ENCODE measurements around the gene SLC16A6. TPM values are rescaled to one million over a fixed set of nuclear protein-coding genes. Genes with fewer than 3 reads are reported as not detected.
A peak's percentile ranks its signal among the peaks of the same experiment; 100 is the strongest.

The SLC16A6 gene
- polyA plus RNA-seq, 1 donor from 2014 or later: 15.6 TPM

DNA sequence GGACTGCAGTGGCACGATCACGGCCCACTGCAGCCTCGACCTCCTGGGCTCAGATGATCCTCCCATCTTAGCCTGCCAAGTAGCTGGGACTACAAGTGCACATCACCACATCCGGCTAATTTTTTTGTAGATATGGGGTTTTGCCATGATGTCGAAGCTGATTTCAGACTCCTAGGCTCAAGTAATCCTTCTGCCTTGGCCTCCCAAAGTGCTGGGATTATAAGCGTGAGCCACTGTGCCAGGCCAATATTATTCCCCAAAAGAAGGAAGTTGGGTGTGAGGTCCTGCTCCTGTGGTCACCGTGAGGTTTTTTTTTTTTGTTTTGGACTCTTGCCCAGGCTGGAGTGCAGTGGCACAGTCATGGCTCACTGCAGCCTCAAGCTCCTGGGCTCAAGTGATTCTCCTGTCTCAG is 41.6 kb downstream of the SLC16A6 start:
- H3K9me2 ChIP-seq (ENCODE audit: insufficient read depth, low read length): no peaks in the 10 kb centered on the region
- no peak overlapping the region for H2AFZ ChIP-seq (ENCODE audit: low read depth, low read length)
- TF ChIP-seq POLR2AphosphoS5 (IDR thresholded peaks at IDR 0.05) (no peak), SMC3 (conservative IDR thresholded peaks at IDR 0.05; ENCODE audit: poor library complexity) (no peak), EP300 (conservative IDR thresholded peaks at IDR 0.05; ENCODE audit: poor library complexity, severe bottlenecking) (no peak), RAD21 (conservative IDR thresholded peaks at IDR 0.05) (no peak), TAF1 (IDR thresholded peaks at IDR 0.05; ENCODE audit: low read depth) (no peak), MXI1 (conservative IDR thresholded peaks at IDR 0.05; ENCODE audit: poor library complexity, severe bottlenecking) (no peak), EZH2 (IDR thresholded peaks at IDR 0.05; ENCODE audit: borderline replicate concordance, insufficient read depth, low read length, poor library complexity, severe bottlenecking) (no peak)
- TF ChIP-seq, protein P1, sequence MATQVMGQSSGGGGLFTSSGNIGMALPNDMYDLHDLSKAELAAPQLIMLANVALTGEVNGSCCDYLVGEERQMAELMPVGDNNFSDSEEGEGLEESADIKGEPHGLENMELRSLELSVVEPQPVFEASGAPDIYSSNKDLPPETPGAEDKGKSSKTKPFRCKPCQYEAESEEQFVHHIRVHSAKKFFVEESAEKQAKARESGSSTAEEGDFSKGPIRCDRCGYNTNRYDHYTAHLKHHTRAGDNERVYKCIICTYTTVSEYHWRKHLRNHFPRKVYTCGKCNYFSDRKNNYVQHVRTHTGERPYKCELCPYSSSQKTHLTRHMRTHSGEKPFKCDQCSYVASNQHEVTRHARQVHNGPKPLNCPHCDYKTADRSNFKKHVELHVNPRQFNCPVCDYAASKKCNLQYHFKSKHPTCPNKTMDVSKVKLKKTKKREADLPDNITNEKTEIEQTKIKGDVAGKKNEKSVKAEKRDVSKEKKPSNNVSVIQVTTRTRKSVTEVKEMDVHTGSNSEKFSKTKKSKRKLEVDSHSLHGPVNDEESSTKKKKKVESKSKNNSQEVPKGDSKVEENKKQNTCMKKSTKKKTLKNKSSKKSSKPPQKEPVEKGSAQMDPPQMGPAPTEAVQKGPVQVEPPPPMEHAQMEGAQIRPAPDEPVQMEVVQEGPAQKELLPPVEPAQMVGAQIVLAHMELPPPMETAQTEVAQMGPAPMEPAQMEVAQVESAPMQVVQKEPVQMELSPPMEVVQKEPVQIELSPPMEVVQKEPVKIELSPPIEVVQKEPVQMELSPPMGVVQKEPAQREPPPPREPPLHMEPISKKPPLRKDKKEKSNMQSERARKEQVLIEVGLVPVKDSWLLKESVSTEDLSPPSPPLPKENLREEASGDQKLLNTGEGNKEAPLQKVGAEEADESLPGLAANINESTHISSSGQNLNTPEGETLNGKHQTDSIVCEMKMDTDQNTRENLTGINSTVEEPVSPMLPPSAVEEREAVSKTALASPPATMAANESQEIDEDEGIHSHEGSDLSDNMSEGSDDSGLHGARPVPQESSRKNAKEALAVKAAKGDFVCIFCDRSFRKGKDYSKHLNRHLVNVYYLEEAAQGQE (IDR thresholded peaks at IDR 0.05; ENCODE audit: borderline replicate concordance): no peak
- TF ChIP-seq, protein P2, sequence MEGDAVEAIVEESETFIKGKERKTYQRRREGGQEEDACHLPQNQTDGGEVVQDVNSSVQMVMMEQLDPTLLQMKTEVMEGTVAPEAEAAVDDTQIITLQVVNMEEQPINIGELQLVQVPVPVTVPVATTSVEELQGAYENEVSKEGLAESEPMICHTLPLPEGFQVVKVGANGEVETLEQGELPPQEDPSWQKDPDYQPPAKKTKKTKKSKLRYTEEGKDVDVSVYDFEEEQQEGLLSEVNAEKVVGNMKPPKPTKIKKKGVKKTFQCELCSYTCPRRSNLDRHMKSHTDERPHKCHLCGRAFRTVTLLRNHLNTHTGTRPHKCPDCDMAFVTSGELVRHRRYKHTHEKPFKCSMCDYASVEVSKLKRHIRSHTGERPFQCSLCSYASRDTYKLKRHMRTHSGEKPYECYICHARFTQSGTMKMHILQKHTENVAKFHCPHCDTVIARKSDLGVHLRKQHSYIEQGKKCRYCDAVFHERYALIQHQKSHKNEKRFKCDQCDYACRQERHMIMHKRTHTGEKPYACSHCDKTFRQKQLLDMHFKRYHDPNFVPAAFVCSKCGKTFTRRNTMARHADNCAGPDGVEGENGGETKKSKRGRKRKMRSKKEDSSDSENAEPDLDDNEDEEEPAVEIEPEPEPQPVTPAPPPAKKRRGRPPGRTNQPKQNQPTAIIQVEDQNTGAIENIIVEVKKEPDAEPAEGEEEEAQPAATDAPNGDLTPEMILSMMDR (IDR thresholded peaks at IDR 0.05; ENCODE audit: poor library complexity, severe bottlenecking): no peak
- no peaks in the 10 kb centered on the region for H3K79me2 ChIP-seq (replicated peaks; ENCODE audit: insufficient read depth, low read length)
- H3K4me2 ChIP-seq (ENCODE audit: low read length): no peak overlapping the region
- no peaks in the 10 kb centered on the region for H3F3A ChIP-seq (ENCODE audit: insufficient read depth, low read length, poor library complexity, severe bottlenecking)
- H3K27me3 ChIP-seq (ENCODE audit: insufficient read depth, low read depth, low read length): no peaks in the 10 kb centered on the region
- no peaks in the 10 kb centered on the region for H3K9me3 ChIP-seq (ENCODE audit: low read length)
- no peaks in the 10 kb centered on the region for H4K20me1 ChIP-seq (ENCODE audit: insufficient read depth)
- no peaks in the 10 kb centered on the region for H3K36me3 ChIP-seq (ENCODE audit: insufficient read depth, low read length)
- peak overlapping the region; percentile 91 for H3K4me3 ChIP-seq (ENCODE audit: low read length)
- no peak overlapping the region for H3K27ac ChIP-seq (ENCODE audit: low read length)
- H3K9ac ChIP-seq (ENCODE audit: low read length): no peak overlapping the region

DNA sequence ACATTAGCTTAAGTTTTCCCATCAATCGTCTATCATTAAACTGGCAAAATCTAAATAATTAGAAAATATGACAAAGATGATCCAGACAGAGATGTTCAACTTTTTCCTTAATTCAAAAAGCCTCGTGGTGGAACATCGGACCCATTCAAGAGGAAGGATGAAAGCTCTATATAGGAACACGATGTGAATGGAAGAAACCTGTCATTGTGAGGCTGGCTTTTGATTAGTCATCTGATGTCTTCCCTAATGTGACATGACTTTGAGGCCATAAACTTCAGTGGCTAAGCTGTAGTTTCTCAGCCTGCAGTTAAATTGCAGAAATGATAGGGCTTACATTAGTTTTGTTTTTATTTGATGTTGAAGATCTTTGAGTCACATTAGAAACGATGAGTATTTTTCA is 42.0 kb downstream of the SLC16A6 start:
- no peak overlapping the region for H2AFZ ChIP-seq (ENCODE audit: low read depth, low read length)
- no peaks in the 10 kb centered on the region for H3K79me2 ChIP-seq (replicated peaks; ENCODE audit: insufficient read depth, low read length)
- no peaks in the 10 kb centered on the region for H3F3A ChIP-seq (ENCODE audit: insufficient read depth, low read length, poor library complexity, severe bottlenecking)
- H3K9me3 ChIP-seq (ENCODE audit: low read length): no peaks in the 10 kb centered on the region
- no peaks in the 10 kb centered on the region for H4K20me1 ChIP-seq (ENCODE audit: insufficient read depth)
- no peaks in the 10 kb centered on the region for H3K27me3 ChIP-seq (ENCODE audit: insufficient read depth, low read depth, low read length)
- TF ChIP-seq, protein P2 (IDR thresholded peaks at IDR 0.05; ENCODE audit: poor library complexity, severe bottlenecking): no peak
- no peak for TF ChIP-seq MXI1 (conservative IDR thresholded peaks at IDR 0.05; ENCODE audit: poor library complexity, severe bottlenecking)
- no peak for TF ChIP-seq EP300 (conservative IDR thresholded peaks at IDR 0.05; ENCODE audit: poor library complexity, severe bottlenecking)
- no peak for TF ChIP-seq TAF1 (IDR thresholded peaks at IDR 0.05; ENCODE audit: low read depth)
- TF ChIP-seq EZH2 (IDR thresholded peaks at IDR 0.05; ENCODE audit: borderline replicate concordance, insufficient read depth, low read length, poor library complexity, severe bottlenecking): no peak
- no peak for TF ChIP-seq SMC3 (conservative IDR thresholded peaks at IDR 0.05; ENCODE audit: poor library complexity)
- no peak for TF ChIP-seq POLR2AphosphoS5 (IDR thresholded peaks at IDR 0.05)
- TF ChIP-seq, protein P1 (IDR thresholded peaks at IDR 0.05; ENCODE audit: borderline replicate concordance): no peak
- TF ChIP-seq RAD21 (conservative IDR thresholded peaks at IDR 0.05): no peak
- H3K4me2 ChIP-seq (ENCODE audit: low read length): peak overlapping the region; percentile 75
- no peaks in the 10 kb centered on the region for H3K36me3 ChIP-seq (ENCODE audit: insufficient read depth, low read length)
- H3K9me2 ChIP-seq (ENCODE audit: insufficient read depth, low read length): no peaks in the 10 kb centered on the region
- no peak overlapping the region for H3K9ac ChIP-seq (ENCODE audit: low read length)
- H3K27ac ChIP-seq (ENCODE audit: low read length): peak overlapping the region; percentile 86
- peak overlapping the region; percentile 91 for H3K4me3 ChIP-seq (ENCODE audit: low read length)

Data from neural cell (in vitro differentiated cells).